GM12878 (cell line): ENCODE measurements around the gene NISCH. TPM values are rescaled to one million over a fixed set of nuclear protein-coding genes. Genes with fewer than 3 reads are reported as not detected.

ENCODE experiments used
- BRCA1 ChIP-seq: IDR thresholded peaks from 2 replicates; pipeline ENCODE4 v1.6.1; 2011; ENCODE audit warnings: low read depth, low read length, improper control_type of control experiment
- CBX3 ChIP-seq: fragments of 200-600 bp; sonication (generic); IDR thresholded peaks from 2 replicates; pipeline ENCODE4 v1.6.1; 2016; ENCODE audit warnings: low read depth, borderline replicate concordance
- IKZF2 ChIP-seq, 2 experiments: fragments of 450-650 bp; IDR thresholded peaks; 2 replicates each; pipeline ENCODE4 v1.6.1; 2017; ENCODE audit warnings: mild to moderate bottlenecking in 2 of 2, moderate library complexity in 2 of 2
- MXI1 ChIP-seq: fragments of 150-350 bp; IDR thresholded peaks from 2 replicates; pipeline ENCODE4 v1.6.1; 2011; ENCODE audit warnings: low read depth, mild to moderate bottlenecking, inconsistent platforms, low read length, improper control_type of control experiment
- RFX5 ChIP-seq: IDR thresholded peaks from 2 replicates; pipeline ENCODE4 v1.6.1; 2011; ENCODE audit warnings: low read depth, low read length, improper control_type of control experiment
- TCF7 ChIP-seq: IDR thresholded peaks from 2 replicates; pipeline ENCODE4 v1.6.1; 2014; ENCODE audit warnings: antibody characterized with exemption, borderline replicate concordance
- polyA plus RNA-seq, 11 experiments: library from polyadenylated mRNA; depleted of rRNA in 4 of 11; unstranded in 6 of 11; stranded (reverse) in 5 of 11; fragments of >200 nt; fragmentation: Nextera tagmentation in 4 of 11; fragmentation: Illumina TruSeq in 1 of 11; extraction: Ambion mirVana in 4 of 11; extraction: Trizol in 1 of 11; gene quantifications; 1 replicate in 1 of 11; 2 replicates in 10 of 11; pipeline versions ENCODE4 v1.2.1 to v1.2.3, GENCODE V29; 2011 to 2016; ENCODE audit warnings: inconsistent platforms in 2 of 11, missing spikeins in 2 of 11, low read depth in 1 of 11
- total RNA-seq, 4 experiments: library from RNA; depleted of rRNA in 3 of 4; stranded (reverse); fragments of >200 nt in 3 of 4; fragmentation: Illumina TruSeq in 1 of 4; extraction: Trizol in 1 of 4; gene quantifications; 2 replicates each; pipeline versions ENCODE4 v1.2.1 to v1.2.3, GENCODE V29; 2013 to 2021
- TF ChIP-seq, protein P1 (sequence below): fragments of 450-650 bp; formaldehyde crosslinking; IDR thresholded peaks from 2 replicates; pipeline ENCODE4 v1.4.0; 2020; ENCODE audit warnings: mild to moderate bottlenecking, moderate library complexity

Gene NISCH
- total and polyA plus RNA-seq, 10 of the 15 experiments (the other 5 are each of a cell fraction or from before 2014, with no cell fraction given) = 0.76 to 52.5 (median 24.6) TPM

DNA sequence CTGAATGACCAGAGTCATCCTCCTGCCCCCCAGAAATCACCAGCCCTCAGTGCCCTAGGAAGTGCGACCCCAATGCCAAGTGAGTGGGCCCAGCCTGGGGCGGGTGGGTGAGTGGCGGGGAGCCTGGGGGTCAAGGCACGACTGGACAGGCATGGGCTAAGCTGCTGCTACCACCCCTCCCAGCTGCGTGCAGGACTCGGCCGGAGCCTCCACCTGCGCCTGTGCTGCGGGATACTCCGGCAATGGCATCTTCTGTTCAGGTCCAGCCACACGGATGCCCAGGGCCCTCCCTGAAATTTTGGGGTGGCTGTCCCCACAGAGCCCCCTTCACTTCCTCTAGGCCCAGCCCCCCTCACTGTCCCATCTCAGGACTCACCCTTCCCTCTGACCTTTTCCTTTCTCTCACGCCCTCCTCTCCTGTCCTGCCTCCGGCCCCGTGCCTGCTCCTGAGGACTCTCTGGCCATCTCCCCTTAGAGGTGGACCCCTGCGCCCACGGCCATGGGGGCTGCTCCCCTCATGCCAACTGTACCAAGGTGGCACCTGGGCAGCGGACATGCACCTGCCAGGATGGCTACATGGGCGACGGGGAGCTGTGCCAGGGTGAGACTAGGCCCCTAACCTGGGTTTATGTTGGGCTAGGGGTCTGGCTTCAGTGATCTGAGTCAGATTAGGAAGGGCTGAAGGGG lies 61.2 kb downstream of the NISCH start (continued):
- TF ChIP-seq, protein P1, sequence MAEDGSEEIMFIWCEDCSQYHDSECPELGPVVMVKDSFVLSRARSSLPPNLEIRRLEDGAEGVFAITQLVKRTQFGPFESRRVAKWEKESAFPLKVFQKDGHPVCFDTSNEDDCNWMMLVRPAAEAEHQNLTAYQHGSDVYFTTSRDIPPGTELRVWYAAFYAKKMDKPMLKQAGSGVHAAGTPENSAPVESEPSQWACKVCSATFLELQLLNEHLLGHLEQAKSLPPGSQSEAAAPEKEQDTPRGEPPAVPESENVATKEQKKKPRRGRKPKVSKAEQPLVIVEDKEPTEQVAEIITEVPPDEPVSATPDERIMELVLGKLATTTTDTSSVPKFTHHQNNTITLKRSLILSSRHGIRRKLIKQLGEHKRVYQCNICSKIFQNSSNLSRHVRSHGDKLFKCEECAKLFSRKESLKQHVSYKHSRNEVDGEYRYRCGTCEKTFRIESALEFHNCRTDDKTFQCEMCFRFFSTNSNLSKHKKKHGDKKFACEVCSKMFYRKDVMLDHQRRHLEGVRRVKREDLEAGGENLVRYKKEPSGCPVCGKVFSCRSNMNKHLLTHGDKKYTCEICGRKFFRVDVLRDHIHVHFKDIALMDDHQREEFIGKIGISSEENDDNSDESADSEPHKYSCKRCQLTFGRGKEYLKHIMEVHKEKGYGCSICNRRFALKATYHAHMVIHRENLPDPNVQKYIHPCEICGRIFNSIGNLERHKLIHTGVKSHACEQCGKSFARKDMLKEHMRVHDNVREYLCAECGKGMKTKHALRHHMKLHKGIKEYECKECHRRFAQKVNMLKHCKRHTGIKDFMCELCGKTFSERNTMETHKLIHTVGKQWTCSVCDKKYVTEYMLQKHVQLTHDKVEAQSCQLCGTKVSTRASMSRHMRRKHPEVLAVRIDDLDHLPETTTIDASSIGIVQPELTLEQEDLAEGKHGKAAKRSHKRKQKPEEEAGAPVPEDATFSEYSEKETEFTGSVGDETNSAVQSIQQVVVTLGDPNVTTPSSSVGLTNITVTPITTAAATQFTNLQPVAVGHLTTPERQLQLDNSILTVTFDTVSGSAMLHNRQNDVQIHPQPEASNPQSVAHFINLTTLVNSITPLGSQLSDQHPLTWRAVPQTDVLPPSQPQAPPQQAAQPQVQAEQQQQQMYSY (CRISPR knock-in tag) = no peak
- no peak for TF ChIP-seq MXI1
- TF ChIP-seq CBX3 = no peak
- no peak for TF ChIP-seq IKZF2 (IDR thresholded peaks at IDR 0.05)
- no peak for TF ChIP-seq RFX5
- TF ChIP-seq TCF7 = no peak
- TF ChIP-seq BRCA1 = no peak
